CD8-positive, alpha-beta memory T cell (primary cell): ENCODE measurements around the gene RASL11A. TPM values are rescaled to one million over a fixed set of nuclear protein-coding genes. Genes with fewer than 3 reads are reported as not detected.

Experiments
- CTCF ChIA-PET: fragments of 350-600 bp; sonication (Branson Sonifier 250); formaldehyde crosslinking; loops from one replicate; lab custom pipeline; 2021; ENCODE audit warnings: antibody characterized with exemption; lab: Charles Lee
- POLR2A ChIA-PET: fragments of 350-600 bp; sonication (Branson Sonifier 250); formaldehyde crosslinking; loops from one replicate; lab custom pipeline; 2021; ENCODE audit warnings: antibody characterized with exemption; lab: Charles Lee
- DNase-seq, 5 donors: peaks; one replicate each; pipeline versions ENCODE4 v3.0.0 to v3.0.0-alpha.2; 2020 to 2022; ENCODE audit warnings: mixed read lengths in 1 of 5
- H3K27ac ChIP-seq: one replicate; pipeline ENCODE4 v1.7.0; 2013; ENCODE audit warnings: low read depth, mild to moderate bottlenecking, low read length, moderate library complexity
- H3K27me3 ChIP-seq: 2 replicates; pipeline ENCODE4 v1.7.0; 2013; ENCODE audit warnings: low read length, mild to moderate bottlenecking; ENCODE audit not compliant: insufficient read depth, poor library complexity, severe bottlenecking
- H3K36me3 ChIP-seq: 2 replicates; pipeline ENCODE4 v1.7.0; 2013; ENCODE audit warnings: mild to moderate bottlenecking, low read length, moderate library complexity; ENCODE audit not compliant: insufficient read depth
- H3K4me1 ChIP-seq: 2 replicates; pipeline ENCODE4 v1.7.0; 2013; ENCODE audit warnings: mild to moderate bottlenecking, low read length, moderate library complexity; ENCODE audit not compliant: insufficient read depth
- H3K4me3 ChIP-seq: 2 replicates; pipeline ENCODE4 v1.7.0; 2013; ENCODE audit warnings: mild to moderate bottlenecking, low read length
- H3K9me3 ChIP-seq: 2 replicates; pipeline ENCODE4 v1.7.0; 2013; ENCODE audit warnings: mild to moderate bottlenecking, low read length
- H3K27ac Mint-ChIP-seq, 8 donors: one replicate each; pipeline ENCODE4 v1.8.0; 2020 to 2021; ENCODE audit warnings: mixed read lengths in 8 of 8, mild to moderate bottlenecking in 6 of 8, inconsistent platforms in 3 of 8, moderate library complexity in 3 of 8
- H3K27me3 Mint-ChIP-seq, 2 donors: one replicate each; pipeline ENCODE4 v1.8.0; 2020 to 2021; ENCODE audit warnings: mixed read lengths in 2 of 2, mild to moderate bottlenecking in 1 of 2, moderate library complexity in 1 of 2
- H3K36me3 Mint-ChIP-seq, 3 donors: one replicate each; pipeline ENCODE4 v1.8.0; 2020 to 2021; ENCODE audit warnings: mixed read lengths in 3 of 3, inconsistent platforms in 1 of 3, mild to moderate bottlenecking in 1 of 3
- H3K4me1 Mint-ChIP-seq, 3 donors: one replicate each; pipeline ENCODE4 v1.8.0; 2020 to 2021; ENCODE audit warnings: mixed read lengths in 3 of 3, inconsistent platforms in 1 of 3, mild to moderate bottlenecking in 1 of 3
- H3K4me3 Mint-ChIP-seq, 7 donors: one replicate each; pipeline ENCODE4 v1.8.0; 2020 to 2021; ENCODE audit warnings: mixed read lengths in 7 of 7, mild to moderate bottlenecking in 6 of 7, moderate library complexity in 4 of 7, inconsistent platforms in 2 of 7
- H3K9me3 Mint-ChIP-seq, 5 donors: one replicate each; pipeline ENCODE4 v1.8.0; 2020 to 2022; ENCODE audit warnings: mixed read lengths in 5 of 5, mild to moderate bottlenecking in 3 of 5, moderate library complexity in 2 of 5, inconsistent platforms in 1 of 5
- polyA plus RNA-seq: library from polyadenylated mRNA; unstranded; fragments of 300-500 nt; fragmentation: Illumina TruSeq; gene quantifications from one replicate; pipeline ENCODE4 v1.2.3, GENCODE V29; 2021
- total RNA-seq, 2 experiments: library from RNA; stranded (reverse); gene quantifications; one replicate each; pipeline ENCODE4 v1.2.3, GENCODE V29; 2021

Gene RASL11A
- total and polyA plus RNA-seq, 3 experiments from 2014 or later: 0.75 to 6.3 (median 5.3) TPM

- no peaks in the 10 kb centered on the region for H3K27me3 ChIP-seq
- Mint-ChIP-seq H3K27ac (peak overlapping the region; percentile 28 to 64 (median 38)), H3K27me3 (no peaks in the 10 kb centered on the region), H3K9me3 (no peaks in the 10 kb centered on the region), H3K36me3 (peaks cover 3 to 71% (median 10%) of the 10 kb centered on the region in 3 donors), H3K4me1 (peaks cover 48 to 81% (median 76%) of the 10 kb centered on the region in 3 donors), H3K4me3 (no peak overlapping the region)
- H3K9me3 ChIP-seq: no peaks in the 10 kb centered on the region
- H3K4me3 ChIP-seq: no peak overlapping the region
- DNase-seq: no peak
- H3K36me3 ChIP-seq: peaks cover 30% of the 10 kb centered on the region
- no peak overlapping the region for H3K27ac ChIP-seq
- H3K4me1 ChIP-seq: peaks cover 34% of the 10 kb centered on the region
- POLR2A ChIA-PET: no interaction called here
- CTCF ChIA-PET: interaction anchor here (2.8 kb wide), 1 partner anchor 11 kb away, joined by 8 read pairs; the partner anchor contains the start of gene RASL11A
Measured at GRCh38 chr13:27258637-27259386, 11.8 kb upstream of the RASL11A start.

GRCh38 chr13:27259831-27260230, 10.8 kb upstream of the RASL11A start:
- Mint-ChIP-seq H3K4me3 (no peak overlapping the region), H3K9me3 (no peaks in the 10 kb centered on the region), H3K36me3 (peaks cover 3 to 62% (median 7%) of the 10 kb centered on the region in 3 donors), H3K27me3 (no peaks in the 10 kb centered on the region), H3K27ac (peak overlapping the region; percentile 28 to 92 (median 61)), H3K4me1 (peaks cover 45 to 76% (median 74%) of the 10 kb centered on the region in 3 donors)
- H3K4me3 ChIP-seq: no peak overlapping the region
- peaks cover 25% of the 10 kb centered on the region for H3K4me1 ChIP-seq
- H3K36me3 ChIP-seq: peaks cover 24% of the 10 kb centered on the region
- H3K9me3 ChIP-seq: no peaks in the 10 kb centered on the region
- no peak overlapping the region for H3K27ac ChIP-seq
- ChIA-PET CTCF (interaction anchor here (2.8 kb wide), 1 partner anchor 10 kb away, joined by 8 read pairs; the partner anchor contains the start of gene RASL11A), POLR2A (no interaction called here)
- no peak for DNase-seq
- H3K27me3 ChIP-seq: no peaks in the 10 kb centered on the region

- Histone ChIP-seq H3K9me3 (no peaks in the 10 kb centered on the region), H3K4me1 (peaks cover 19% of the 10 kb centered on the region), H3K4me3 (no peak overlapping the region), H3K27ac (no peak overlapping the region), H3K36me3 (peaks cover 16% of the 10 kb centered on the region), H3K27me3 (no peaks in the 10 kb centered on the region)
- no peak overlapping the region for H3K4me3 Mint-ChIP-seq
- H3K27me3 Mint-ChIP-seq: no peaks in the 10 kb centered on the region
- ChIA-PET CTCF (interaction anchor here (1.7 kb wide), 1 partner anchor 9 kb away, joined by 3 read pairs; the partner anchor contains the start of gene RASL11A), POLR2A (no interaction called here)
- no peaks in the 10 kb centered on the region for H3K9me3 Mint-ChIP-seq
- peak overlapping the region; percentile 30 to 89 (median 68) for H3K27ac Mint-ChIP-seq
- peaks cover 44 to 68% (median 65%) of the 10 kb centered on the region in 3 donors for H3K4me1 Mint-ChIP-seq
- no peak for DNase-seq
- H3K36me3 Mint-ChIP-seq: peaks cover 3 to 48% (median 4%) of the 10 kb centered on the region in 3 donors
Measured at GRCh38 chr13:27261396-27261795, 9.2 kb upstream of the RASL11A start.

GRCh38 chr13:27263438-27263837, 7.2 kb upstream of the RASL11A start:
- ChIA-PET CTCF (interaction anchor here (0.6 to 1.2 kb wide), 2 partner anchors 8 to 563 kb away, joined by 3 to 4 read pairs; no protein-coding TSS in a partner anchor), POLR2A (no interaction called here)
- H3K4me1 ChIP-seq: peaks cover 19% of the 10 kb centered on the region
- no peaks in the 10 kb centered on the region for H3K27me3 Mint-ChIP-seq
- H3K27me3 ChIP-seq: no peaks in the 10 kb centered on the region
- no peak overlapping the region for H3K27ac ChIP-seq
- H3K27ac Mint-ChIP-seq: peak overlapping the region in 1 of 8 donors; percentile 58
- H3K36me3 Mint-ChIP-seq: peaks cover 2 to 28% (median 3%) of the 10 kb centered on the region in 3 donors
- no peak overlapping the region for H3K4me3 ChIP-seq
- no peaks in the 10 kb centered on the region for H3K9me3 Mint-ChIP-seq
- H3K4me1 Mint-ChIP-seq: peaks cover 37 to 56% (median 51%) of the 10 kb centered on the region in 3 donors
- H3K9me3 ChIP-seq: no peaks in the 10 kb centered on the region
- DNase-seq: no peak
- peaks cover 7% of the 10 kb centered on the region for H3K36me3 ChIP-seq
- H3K4me3 Mint-ChIP-seq: peak overlapping the region in 1 of 7 donors; percentile 29

GRCh38 chr13:27264181-27264580, 6.4 kb upstream of the RASL11A start:
- DNase-seq: no peak
- no peaks in the 10 kb centered on the region for H3K9me3 ChIP-seq
- peaks cover 19% of the 10 kb centered on the region for H3K4me1 ChIP-seq
- Mint-ChIP-seq H3K27me3 (no peaks in the 10 kb centered on the region), H3K4me1 (peaks cover 33 to 49% (median 44%) of the 10 kb centered on the region in 3 donors), H3K36me3 (peaks cover 2 to 21% (median 3%) of the 10 kb centered on the region in 3 donors), H3K4me3 (no peak overlapping the region), H3K9me3 (no peaks in the 10 kb centered on the region), H3K27ac (peak overlapping the region in 5 of 8 donors; percentile 14 to 96 (median 62))
- ChIA-PET CTCF (interaction anchor here (1.2 kb wide), 1 partner anchor 9 kb away, joined by 3 read pairs; no protein-coding TSS in a partner anchor), POLR2A (no interaction called here)
- no peaks in the 10 kb centered on the region for H3K27me3 ChIP-seq
- no peak overlapping the region for H3K4me3 ChIP-seq
- peaks cover 5% of the 10 kb centered on the region for H3K36me3 ChIP-seq
- no peak overlapping the region for H3K27ac ChIP-seq

GRCh38 chr13:27264648-27265047, 6.0 kb upstream of the RASL11A start:
- POLR2A ChIA-PET: no interaction called here
- no peaks in the 10 kb centered on the region for H3K9me3 Mint-ChIP-seq
- peaks cover 16% of the 10 kb centered on the region for H3K4me1 ChIP-seq

GRCh38 chr13:27266917-27267316, 3.7 kb upstream of the RASL11A start:
- peaks cover 23 to 35% (median 32%) of the 10 kb centered on the region in 3 donors for H3K4me1 Mint-ChIP-seq
- POLR2A ChIA-PET: no interaction called here
- H3K36me3 Mint-ChIP-seq: peaks cover 0 to 6% (median 0%) of the 10 kb centered on the region in 3 donors
- DNase-seq: no peak
- CTCF ChIA-PET: interaction anchor here (1.2 kb wide), 1 partner anchor 9 kb away, joined by 5 read pairs; no protein-coding TSS in a partner anchor
- H3K27ac ChIP-seq: no peak overlapping the region
- H3K4me3 Mint-ChIP-seq: peak overlapping the region in 1 of 7 donors; percentile 29
- peak overlapping the region in 3 of 8 donors; percentile 51 to 74 (median 55) for H3K27ac Mint-ChIP-seq
- no peaks in the 10 kb centered on the region for H3K27me3 Mint-ChIP-seq
- no peaks in the 10 kb centered on the region for H3K9me3 Mint-ChIP-seq
- H3K9me3 ChIP-seq: no peaks in the 10 kb centered on the region
- H3K4me3 ChIP-seq: no peak overlapping the region
- peaks cover 4% of the 10 kb centered on the region for H3K27me3 ChIP-seq
- no peaks in the 10 kb centered on the region for H3K36me3 ChIP-seq
- peaks cover 6% of the 10 kb centered on the region for H3K4me1 ChIP-seq

More at GRCh38 chr13:27264648-27265047, 6.0 kb upstream of the RASL11A start:
- H3K36me3 Mint-ChIP-seq: peaks cover 2 to 16% (median 3%) of the 10 kb centered on the region in 3 donors
- H3K4me3 Mint-ChIP-seq: no peak overlapping the region
- peak overlapping the region in 7 of 8 donors; percentile 0 to 96 (median 38) for H3K27ac Mint-ChIP-seq
- peaks cover 30 to 44% (median 39%) of the 10 kb centered on the region in 3 donors for H3K4me1 Mint-ChIP-seq
- no peaks in the 10 kb centered on the region for H3K27me3 Mint-ChIP-seq
- Histone ChIP-seq H3K9me3 (no peaks in the 10 kb centered on the region), H3K36me3 (no peaks in the 10 kb centered on the region), H3K27ac (no peak overlapping the region), H3K4me3 (no peak overlapping the region), H3K27me3 (no peaks in the 10 kb centered on the region)
- DNase-seq: no peak
- CTCF ChIA-PET: interaction anchor here (1.2 kb wide), 1 partner anchor 9 kb away, joined by 3 read pairs; no protein-coding TSS in a partner anchor
